NCI-H345 (cell line): Measurements from ENCODE around the gene SOX15.
"Not testable (repeated sequence)": the region's sequence is repeated elsewhere in the genome, so short reads cannot be mapped to it uniquely, and the experiment has no call there.

Experiments
- DNase-seq: peaks from one replicate; lab custom pipeline; 2025; lab: John Stamatoyannopoulos, UW

Gene SOX15

DNA sequence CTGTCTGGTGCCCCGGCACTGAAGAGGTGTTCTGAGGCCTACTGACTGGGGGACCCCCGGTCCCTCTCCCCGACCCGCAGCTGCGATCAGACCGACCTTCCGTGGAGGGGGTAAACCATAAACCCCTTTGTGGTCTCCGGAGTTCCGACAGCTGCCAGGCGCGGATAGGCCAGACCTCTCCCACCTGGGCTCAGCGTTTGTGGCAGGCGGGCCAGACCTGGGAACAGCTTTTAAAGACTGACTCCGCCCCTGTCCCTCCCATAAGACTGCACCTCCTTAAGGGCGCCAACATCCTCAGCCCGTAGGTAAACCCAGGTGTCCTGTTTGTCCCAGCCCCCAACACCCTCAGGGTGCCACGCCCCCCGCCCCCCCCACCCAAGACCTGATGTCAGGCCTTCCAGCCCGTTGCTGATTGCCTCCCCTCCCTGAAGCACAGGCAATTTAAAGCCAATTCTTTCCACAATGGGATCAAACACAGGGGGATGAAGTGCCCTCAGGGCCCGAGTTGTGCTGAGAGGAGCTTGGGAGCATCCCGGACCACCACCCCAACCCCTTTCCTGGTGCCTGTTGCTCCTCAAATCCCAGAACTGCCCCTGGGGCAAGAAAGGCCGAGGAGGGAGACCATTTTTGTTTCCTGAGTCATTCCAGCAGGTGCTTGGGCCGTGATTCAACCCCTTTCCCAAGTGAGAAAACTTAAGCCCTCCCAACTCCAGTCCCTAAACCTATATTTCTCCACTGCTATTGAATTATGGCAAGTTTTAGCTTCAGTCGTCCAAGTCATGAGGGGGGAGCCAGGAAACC, at the start of gene SOX15:
Gene SOX15 (minus strand): TSS at position 204 of the 801 bp plus-strand sequence. CDS start 418 bp downstream, outside the sequence.
- DNase-seq: no peak

DNA sequence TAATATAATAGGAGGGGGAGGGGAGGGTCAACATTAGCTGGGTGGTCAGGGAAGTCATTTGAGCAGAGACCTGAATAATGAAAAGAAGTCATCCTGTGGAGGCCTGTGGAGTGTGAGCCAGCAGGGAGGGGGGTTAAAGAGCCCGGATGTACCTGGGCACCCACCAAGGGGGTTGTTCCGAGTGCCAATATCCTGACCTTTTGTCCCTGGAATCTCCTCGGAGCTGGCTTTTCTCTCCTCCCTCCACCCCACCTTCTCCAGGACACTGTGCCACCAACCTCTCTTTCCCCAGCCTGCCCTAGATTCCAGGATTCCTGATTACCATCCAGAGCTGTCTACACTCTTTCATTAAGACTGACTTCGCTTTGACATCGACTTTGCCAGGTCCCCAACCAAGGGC, 46.3 kb upstream of the SOX15 start:
- DNase-seq: no peak

DNA sequence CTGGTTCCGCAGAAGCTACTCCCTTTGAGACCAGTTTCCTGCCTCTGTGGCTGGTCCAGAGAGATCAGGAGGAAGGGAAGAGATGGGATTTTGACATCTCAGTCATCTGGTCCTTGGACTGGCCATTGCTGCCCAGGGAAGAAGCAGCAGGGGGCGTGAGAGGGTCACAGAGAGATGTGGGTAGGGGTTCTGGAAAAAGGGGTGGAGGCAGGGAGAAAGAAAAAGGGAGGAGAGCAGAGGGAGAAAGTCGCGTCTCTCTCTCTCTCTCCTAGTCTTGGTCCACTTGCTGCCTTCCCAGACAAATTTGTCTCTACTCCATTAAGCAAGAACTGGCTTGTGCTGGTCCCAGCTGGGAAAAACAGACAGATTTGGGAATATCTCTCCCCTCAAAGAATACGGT, 44.5 kb upstream of the SOX15 start:
- DNase-seq: peak; percentile 1

DNA sequence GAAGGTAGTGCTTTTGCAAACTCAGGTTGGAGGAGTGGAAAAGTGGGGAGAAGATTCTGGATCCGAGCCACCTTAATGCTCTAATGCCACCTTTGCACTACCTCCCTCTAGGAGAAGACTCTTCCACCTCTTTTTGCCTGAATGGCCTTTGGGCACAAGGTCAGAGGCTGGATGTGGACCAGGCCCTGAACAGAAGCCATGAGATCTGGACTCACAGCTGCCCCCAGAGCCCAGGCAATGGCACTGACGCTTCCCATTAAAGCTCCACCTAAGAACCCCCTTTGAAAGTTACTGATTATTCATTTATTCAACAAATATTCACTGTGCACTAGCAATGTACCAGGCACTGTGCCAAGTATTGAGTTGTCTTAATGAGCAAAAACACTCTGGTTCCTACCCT, 43.2 kb upstream of the SOX15 start:
- no peak for DNase-seq

DNA sequence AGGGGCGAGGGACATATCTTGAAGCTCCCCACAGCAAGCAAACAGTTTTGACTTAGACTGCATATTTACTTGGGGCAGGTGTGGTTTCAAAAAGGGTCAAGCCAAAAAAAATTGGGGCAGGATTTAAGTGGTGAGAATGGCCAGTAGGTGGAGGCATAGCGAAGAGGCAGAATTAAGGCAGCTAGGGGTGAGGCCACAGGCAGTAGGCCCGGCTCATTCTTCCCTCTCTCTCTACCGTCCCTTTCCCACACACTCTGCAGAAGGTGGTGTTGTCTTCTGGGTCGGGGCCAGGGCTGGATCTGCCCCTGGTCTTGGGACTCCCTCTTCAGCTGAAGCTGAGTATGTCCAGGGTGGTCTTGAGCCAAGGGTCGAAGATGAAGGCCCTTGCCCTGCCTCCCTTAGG, 42.6 kb upstream of the SOX15 start:
- no peak for DNase-seq

DNA sequence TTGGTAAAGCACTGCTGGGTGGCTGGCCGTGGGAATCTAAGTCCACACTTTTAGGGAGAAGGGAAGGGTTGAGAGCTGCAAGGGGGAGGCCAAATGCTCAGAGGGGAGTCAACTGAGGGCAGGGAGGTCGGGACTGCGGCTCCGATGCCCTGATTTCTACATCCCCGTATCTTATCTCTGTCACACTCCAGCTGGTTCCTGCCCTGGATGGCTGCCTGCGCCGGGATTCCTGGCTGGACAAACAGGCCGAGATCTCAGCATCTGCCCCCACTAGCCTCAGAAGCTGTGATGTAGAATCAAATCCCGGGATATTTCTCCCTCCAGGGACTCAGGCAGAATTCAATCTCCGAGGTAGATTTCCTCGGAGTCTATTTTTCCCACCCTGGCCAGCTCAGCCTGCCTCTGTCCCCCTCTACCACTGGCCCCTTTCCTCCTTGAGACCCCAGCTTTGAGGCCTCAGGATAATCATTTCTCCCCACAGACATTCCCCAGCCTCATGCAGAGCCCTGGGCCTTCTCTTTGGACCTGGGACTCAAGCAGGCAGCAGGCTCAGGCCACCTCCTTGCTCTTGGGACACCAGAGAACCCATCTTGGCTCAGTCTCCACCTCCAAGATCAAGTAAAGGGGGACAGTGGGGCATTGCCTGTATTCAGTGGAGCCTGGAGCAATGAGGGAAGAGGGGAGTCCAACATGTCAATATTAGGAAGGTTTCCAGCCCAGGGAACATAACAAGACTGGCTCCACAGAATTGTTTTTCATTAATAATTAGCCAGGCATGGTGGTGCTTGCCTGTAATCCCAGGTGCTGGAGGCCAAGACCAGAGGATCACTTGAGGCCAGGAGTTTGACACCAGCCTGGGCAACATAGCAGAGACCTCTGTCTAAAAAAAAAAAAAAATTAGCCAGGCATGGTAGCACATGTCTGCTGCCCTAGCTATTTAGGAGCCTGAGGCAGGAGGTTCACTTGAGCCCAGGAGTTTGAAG, 41.8 kb upstream of the SOX15 start:
- DNase-seq: no peak

DNA sequence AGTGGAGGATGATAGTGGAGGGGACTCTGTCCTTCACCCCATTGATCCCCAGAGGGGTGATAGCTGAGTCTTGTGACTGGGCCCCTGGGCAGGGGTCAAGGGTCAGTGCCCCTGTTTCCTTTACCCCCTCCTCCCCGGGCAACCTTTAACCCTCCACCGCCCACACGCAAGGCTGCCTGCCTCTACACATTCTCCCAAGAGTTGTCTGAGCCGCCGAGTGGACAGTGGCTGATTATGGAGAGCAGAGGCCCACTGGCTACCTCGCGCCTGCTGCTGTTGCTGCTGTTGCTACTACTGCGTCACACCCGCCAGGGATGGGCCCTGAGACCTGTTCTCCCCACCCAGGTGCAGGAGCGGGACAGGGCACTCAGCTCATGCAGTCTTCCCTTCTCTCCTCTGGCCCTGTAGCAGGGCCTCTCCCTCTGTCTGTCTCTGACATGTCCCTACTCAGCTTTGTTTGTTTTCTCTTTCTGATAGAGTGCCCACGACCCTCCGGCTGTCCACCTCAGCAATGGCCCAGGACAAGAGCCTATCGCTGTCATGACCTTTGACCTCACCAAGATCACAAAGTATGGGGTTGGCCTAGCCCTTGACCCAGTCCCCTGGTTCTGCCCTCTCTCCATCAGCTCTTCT, 40.2 kb upstream of the SOX15 start, which contains the start of gene SHBG:
Gene SHBG (plus strand): TSS at position 197 of the 633 bp plus-strand sequence. CDS start 38 bp downstream, at position 235.
- no peak for DNase-seq

DNA sequence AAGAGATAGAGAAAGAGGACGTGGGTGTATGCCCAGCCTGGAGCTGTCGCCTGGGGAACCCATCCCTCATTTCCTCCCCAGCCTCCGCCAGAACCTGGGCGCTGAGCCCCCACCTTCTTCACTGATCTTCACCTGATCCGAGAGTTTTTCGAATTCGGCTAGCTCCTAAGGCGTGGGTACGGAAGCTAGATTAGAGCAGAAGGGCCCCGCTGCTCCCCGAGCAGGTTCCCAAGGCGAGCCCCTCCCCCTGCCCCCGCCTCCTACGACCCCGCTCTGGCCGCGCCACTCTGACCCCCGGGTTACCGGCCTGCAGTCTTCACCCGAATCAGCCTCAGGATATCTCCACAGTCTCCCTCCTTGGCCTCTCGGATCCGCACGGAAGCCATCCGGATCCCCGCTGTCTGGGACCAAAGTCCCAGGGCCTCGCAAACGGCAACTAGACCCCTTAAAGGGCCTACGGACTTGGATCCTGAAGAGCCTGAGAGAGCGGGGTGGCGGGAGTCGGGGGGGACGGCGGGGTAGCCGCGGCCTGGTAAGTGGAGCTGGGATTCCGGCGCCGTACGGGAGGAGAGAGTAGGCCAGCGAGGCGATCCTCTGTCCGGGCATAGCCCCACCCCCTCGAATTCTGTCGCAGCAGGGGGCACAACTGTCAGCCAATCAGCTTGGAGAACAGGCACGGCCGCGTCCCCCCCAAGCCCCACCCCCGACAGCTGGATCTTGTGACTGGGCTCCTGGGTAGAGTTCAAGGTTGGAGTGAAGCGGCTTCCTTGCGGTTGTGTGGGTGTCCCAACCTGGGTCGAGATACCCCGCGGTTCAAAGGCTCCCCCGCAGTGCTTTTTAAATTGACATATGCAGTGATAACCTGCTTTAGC, 37.6 kb upstream of the SOX15 start, which contains the start of gene SAT2:
Gene SAT2 (minus strand): TSS at position 572 of the 872 bp plus-strand sequence. CDS start 186 bp downstream, at position 386.
- DNase-seq: peak; percentile 90

DNA sequence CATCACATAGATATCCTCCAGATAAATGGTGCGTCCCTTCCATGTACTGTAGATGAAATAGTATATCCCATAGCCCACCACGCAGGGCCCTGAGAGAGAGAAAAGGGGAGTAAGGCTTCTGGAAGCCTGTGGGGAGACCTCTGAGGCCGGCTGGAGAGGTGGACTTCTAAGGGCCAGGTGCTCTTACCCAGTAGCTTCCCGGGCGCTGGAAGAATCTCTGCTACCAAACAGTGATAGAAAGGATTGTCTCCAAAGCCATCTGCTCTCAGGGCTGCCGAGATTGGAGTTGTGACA, 37.0 kb upstream of the SOX15 start:
- no peak for DNase-seq

DNA sequence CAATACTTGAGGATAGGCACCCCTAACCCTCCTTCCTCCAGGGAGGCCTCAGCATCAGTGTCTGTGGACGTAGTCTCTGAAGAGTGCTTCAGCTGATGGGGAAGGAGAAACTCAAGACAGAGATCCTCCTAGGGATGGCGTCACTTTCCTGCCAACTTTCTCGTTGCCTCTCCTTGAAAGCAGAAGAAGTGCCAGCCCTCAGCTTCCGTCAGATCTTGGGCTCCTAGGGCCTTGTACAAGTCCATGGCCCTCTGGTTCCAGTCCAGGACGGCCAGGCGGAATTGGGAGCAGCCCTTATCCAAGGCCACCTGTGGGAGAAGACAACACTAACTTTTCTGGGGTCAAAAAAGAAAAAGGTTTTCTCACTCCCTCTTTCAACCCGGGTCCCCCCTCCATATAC, 36.4 kb upstream of the SOX15 start:
- no peak for DNase-seq

DNA sequence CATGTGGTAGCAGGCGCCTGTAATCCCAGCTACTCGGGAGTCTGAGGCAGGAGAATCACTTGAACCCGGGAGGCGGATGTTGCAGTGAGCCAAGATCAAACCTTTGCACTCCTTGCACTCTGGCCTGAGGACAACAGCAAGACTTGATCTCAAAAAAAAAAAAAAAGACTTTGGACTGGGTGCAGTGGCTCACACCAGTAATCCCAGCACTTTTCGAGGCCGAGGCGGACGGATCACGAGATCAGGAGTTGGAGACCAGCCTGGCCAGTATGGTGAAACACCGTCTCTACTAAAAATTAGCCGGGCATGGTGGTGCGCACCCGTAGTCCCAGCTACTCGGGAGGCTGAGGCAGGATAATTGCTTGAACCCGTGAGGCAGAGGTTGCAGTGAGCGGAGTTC, 35.9 kb upstream of the SOX15 start:
- DNase-seq: not testable (repeated sequence)

DNA sequence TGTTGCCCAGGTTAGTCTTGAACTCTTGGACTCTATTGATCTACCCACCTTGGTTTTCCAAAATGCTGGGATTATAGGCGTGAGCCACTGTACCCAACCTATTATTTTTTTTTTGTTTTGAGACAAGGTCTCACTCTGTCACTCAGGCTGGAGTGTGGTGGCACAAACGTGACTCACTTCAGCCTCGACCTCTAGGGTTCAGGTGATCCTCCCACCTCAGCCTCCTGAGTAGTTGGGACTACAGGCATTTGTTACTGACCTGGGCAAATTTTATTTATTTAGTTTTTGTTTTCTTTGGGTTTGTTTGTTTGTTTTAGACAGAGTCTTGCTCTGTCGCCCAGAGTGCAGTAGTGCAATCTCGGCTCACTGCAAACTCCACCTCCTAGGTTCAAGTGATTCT, 33.8 kb upstream of the SOX15 start:
- DNase-seq: no peak

DNA sequence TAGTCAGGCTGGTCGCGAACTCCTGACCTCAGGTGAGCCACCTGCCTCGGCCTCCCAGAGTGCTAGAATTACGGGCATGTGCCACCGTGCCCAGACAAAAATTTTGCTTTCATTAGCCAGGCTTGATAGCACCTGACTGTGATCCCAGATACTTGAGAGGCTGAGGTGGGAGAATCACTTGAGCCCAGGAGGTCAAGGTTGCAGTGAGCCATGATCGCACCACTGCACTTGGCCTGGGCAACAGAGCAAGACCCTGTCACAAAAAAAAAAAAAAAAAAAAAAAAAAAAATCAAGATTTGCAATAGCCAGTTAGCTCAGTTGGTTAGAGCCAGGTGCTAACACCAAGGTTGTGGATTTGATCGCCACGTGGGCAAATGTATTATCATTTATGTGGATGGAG, 30.9 kb upstream of the SOX15 start:
- DNase-seq: no peak

DNA sequence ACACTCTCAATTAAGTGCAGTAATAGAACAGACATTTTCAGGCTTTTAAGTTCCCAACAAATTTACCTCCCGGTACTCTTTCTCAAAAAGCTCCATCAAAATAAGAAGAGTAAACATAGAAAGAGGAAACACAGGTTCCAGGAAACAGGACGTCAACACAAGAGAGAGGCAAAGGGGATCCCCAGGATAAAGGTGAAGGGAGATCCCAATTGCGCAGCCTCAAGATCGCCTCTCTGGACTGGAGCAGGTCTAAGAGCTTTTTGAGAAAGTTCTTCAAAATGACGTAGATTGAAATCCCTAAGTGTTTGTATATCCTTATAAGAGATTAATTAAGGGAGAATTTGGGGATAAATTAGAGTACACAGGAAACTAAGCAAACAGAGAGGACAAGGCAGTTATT, 28.7 kb upstream of the SOX15 start:
- no peak for DNase-seq

DNA sequence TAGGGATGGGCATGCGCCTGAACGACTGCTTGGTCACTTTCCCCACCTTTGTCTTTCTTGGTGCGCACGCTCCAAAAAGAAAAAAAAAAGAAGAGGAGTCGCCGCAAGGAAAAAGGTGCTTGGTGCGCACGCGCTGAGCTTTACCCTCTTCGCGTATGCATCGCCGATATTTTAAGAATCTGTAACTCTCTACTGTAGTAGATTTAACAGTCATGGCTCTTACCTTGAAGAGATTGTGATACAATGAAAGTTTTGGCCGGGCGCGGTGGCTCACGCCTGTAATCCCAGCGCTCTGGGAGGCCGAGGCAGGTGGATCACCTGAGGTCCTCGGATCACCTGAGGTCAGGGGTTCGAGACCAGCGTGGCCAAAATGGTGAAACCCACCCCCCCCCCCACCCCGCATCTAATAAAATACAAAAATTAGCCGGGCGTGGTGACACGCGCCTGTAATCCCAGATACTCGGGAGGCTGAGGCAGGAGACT, 25.4 kb upstream of the SOX15 start:
- DNase-seq: no peak

DNA sequence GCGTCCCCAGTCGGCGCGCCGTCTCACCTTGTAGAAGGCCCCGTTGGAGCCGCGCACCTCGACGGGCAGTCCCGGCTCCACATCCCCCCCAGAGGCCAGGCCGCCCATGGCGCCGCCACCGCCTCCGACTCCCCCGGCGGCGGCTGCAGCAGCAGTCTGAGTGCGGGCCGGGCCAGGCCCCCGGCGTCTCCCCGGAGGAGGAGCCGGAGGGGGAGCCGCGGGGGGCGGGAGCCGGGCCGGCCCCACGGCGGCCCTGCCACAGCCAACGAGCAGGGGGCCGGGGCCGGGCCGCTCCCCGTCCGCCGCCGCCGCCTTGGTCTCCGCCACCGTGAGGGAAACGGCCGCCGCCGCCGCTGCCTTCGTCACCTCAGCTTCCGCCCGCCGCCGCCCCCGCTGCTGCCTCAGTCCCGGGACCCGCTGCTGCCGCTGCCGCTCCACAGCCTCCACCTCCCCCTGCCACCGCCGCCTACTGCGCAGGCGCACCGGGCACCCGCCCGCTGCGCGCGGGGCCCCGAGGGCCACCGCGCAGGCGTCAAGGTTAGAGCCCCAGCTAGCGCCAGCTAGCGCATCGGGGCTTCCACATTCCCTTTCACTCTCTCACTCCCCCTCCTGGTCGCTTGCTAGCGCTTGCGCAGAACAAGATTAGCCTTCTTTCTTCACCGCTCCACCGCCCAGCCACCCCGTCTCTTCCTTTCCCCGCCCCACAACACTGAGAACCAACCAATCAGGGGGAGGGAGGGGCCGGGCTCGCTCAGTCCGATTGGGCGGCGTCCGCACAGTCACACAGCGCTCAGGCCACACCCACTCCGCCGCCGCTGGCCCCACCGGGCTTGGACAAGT, 24.8 kb upstream of the SOX15 start, which contains the start of gene FXR2:
Gene FXR2 (minus strand): TSS at position 473 of the 840 bp plus-strand sequence. CDS start 365 bp downstream, at position 108.
- peak; percentile 98 for DNase-seq

DNA sequence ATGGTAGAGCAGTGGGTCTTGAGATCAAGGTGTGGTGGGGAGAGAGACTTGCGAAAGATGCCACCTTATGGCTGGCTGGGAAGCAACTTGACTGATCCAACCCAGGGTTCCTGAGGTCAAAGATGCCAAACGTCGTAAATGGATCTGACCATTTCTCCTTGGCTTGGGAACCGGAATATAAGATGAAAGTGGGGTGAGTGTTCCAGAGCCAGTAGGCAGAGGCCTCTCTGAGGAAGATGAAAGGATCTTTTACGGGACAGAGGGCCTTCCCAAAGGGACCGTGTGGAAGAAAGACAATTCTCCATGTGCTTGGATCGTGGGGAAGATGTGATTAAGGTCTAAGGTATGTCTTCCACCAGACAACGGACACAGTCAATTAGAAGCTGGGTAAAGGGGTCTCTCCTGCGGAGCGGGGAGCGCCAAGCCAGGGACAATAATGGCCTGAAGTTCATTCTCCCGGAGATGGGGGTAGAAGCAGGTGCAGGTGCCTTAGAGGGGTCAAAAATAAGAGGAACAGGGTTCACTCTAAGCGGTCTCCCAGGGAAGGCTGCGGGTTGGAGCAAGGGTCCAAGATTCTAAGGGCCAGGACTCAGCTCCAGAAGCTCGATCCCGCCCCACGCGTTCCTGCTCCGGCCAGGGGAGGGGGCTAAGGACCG, 24.0 kb upstream of the SOX15 start:
- DNase-seq: no peak

DNA sequence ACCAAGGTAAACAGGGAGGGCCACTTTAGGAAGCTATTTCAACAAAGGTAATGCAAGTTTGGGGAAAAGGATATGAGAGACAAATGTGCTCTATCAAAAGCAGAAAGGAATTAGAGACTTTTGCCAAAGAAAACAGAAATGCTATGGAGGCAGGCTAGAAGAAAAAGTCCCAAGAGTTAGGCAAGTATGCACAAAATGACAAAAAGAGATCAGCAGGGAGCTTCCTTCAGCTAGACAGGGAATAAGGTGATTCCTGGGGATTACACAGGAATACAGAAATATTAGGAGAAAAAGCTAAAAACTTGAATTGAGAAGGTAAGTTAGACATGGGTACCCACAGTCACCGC, 22.4 kb upstream of the SOX15 start:
- no peak for DNase-seq

DNA sequence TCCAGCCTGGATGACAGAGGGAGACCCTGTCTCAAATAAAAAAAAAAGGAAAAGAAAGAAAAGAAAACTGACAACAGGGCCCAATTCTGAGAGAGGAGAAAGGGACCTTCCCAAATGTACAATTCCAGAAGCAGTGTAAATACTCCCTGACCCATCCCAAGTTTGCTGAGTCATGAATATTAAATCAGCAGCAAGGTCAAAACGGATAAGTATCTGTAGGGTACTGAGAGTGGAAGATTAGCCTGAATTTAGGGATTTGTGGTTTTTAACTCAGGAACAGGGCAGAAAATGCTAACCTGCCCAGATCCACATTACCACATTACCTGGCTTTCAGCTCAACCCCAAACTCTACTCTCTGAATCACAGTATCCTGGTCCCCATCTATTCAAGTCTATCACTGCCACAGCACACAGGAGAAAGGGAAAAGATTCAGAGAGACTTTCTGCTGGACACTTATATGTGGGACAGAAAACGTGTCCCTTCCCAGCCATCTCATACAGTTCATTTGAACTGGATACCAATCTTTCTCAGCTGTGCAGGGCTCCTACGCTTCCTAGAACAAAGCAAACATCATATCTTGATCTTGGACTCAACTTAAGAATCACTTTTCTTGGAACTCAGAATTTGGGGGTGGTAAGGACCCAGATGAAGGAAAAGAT, 21.9 kb upstream of the SOX15 start:
- no peak for DNase-seq
